ENCODE measurements around the gene UHRF2. TPM values are rescaled to one million over a fixed set of nuclear protein-coding genes. Genes with fewer than 3 reads are reported as not detected.
"Not testable (repeated sequence)": the region's sequence is repeated elsewhere in the genome, so short reads cannot be mapped to it uniquely, and the experiment has no call there.

The UHRF2 gene, protein sequence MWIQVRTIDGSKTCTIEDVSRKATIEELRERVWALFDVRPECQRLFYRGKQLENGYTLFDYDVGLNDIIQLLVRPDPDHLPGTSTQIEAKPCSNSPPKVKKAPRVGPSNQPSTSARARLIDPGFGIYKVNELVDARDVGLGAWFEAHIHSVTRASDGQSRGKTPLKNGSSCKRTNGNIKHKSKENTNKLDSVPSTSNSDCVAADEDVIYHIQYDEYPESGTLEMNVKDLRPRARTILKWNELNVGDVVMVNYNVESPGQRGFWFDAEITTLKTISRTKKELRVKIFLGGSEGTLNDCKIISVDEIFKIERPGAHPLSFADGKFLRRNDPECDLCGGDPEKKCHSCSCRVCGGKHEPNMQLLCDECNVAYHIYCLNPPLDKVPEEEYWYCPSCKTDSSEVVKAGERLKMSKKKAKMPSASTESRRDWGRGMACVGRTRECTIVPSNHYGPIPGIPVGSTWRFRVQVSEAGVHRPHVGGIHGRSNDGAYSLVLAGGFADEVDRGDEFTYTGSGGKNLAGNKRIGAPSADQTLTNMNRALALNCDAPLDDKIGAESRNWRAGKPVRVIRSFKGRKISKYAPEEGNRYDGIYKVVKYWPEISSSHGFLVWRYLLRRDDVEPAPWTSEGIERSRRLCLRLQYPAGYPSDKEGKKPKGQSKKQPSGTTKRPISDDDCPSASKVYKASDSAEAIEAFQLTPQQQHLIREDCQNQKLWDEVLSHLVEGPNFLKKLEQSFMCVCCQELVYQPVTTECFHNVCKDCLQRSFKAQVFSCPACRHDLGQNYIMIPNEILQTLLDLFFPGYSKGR
- 10 to 100 TPM; 23.3 to 34.9 (median 26.2) TPM for total RNA-seq (2021; fragmentation: NEBNext Ultra II Directional; extraction: Animal tissue kit (Norgen Biotek cat#: 25700))
- long read RNA-seq, partial matches to known transcripts = 5 of 11 reads
- long read RNA-seq, other reads (novel, unspliced or antisense) = 5 of 11 reads

DNA sequence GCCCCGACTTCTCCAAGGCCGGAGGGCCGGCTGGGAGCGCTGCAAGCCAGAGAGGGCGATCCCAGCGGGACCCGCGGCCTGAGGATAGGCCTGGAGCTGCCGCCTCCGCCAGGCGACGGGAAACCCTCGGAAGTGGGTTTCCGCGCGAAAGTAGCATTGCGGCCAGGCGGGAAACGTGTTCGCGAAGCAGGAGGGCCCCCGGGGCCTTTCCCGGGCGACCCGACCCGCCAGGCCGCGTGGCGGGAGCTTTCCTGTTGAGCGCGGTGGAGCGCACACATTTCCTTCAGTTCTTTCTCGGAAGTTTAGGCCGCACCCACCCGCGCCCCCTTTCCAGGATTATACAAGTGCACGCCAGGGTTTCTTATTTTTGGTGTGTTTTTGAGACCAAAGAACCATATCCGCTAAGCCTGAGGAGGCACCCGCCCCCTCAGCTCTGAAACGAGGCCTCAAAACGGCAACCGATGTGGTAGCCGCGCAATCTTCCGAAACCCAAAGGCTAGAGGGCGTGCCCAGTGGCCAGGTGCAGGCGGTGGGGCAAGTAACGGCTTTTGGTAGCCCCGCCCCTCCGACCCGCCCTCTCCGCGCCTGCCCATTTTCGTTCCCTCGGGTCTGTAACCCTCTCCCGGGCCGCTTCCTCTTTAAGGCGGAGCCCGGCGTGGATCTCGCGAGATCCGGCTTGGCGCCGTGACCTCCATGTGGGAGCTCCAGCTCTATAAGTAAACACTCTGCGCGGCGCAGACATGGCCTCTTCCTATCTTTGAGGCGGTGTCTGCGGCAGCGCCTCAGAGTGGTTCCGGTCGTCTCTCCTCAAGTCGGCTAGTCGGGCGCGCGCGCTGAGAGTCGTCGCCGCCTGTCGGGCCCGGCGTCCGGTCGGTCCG is at the start of gene UHRF2:
UHRF2 (plus strand) TSS at position 713 of the 878 bp plus-strand sequence. CDS start 292 bp downstream, outside the sequence.
- peaks cover 29% of the 10 kb centered on the region for H3K4me1 Mint-ChIP-seq (ENCODE audit: low read depth)
- DNase-seq = peak; percentile 95
- H3K36me3 Mint-ChIP-seq (ENCODE audit: low read depth) = peaks cover 10% of the 10 kb centered on the region; the same call in 1 of the 2 replicates
- TF ChIP-seq, protein P1, sequence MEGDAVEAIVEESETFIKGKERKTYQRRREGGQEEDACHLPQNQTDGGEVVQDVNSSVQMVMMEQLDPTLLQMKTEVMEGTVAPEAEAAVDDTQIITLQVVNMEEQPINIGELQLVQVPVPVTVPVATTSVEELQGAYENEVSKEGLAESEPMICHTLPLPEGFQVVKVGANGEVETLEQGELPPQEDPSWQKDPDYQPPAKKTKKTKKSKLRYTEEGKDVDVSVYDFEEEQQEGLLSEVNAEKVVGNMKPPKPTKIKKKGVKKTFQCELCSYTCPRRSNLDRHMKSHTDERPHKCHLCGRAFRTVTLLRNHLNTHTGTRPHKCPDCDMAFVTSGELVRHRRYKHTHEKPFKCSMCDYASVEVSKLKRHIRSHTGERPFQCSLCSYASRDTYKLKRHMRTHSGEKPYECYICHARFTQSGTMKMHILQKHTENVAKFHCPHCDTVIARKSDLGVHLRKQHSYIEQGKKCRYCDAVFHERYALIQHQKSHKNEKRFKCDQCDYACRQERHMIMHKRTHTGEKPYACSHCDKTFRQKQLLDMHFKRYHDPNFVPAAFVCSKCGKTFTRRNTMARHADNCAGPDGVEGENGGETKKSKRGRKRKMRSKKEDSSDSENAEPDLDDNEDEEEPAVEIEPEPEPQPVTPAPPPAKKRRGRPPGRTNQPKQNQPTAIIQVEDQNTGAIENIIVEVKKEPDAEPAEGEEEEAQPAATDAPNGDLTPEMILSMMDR (IDR thresholded peaks at IDR 0.05) = no peak; the same call in 1 of the 2 replicates
- H3K27me3 Mint-ChIP-seq (ENCODE audit: insufficient read depth) = peaks cover 8% of the 10 kb centered on the region
- no peaks in the 10 kb centered on the region for H3K9me3 Mint-ChIP-seq
- H3K4me3 Mint-ChIP-seq = peak within 1 kb of the TSS; percentile 90
- peak within 1 kb of the TSS; percentile 69 for H3K27ac Mint-ChIP-seq

DNA sequence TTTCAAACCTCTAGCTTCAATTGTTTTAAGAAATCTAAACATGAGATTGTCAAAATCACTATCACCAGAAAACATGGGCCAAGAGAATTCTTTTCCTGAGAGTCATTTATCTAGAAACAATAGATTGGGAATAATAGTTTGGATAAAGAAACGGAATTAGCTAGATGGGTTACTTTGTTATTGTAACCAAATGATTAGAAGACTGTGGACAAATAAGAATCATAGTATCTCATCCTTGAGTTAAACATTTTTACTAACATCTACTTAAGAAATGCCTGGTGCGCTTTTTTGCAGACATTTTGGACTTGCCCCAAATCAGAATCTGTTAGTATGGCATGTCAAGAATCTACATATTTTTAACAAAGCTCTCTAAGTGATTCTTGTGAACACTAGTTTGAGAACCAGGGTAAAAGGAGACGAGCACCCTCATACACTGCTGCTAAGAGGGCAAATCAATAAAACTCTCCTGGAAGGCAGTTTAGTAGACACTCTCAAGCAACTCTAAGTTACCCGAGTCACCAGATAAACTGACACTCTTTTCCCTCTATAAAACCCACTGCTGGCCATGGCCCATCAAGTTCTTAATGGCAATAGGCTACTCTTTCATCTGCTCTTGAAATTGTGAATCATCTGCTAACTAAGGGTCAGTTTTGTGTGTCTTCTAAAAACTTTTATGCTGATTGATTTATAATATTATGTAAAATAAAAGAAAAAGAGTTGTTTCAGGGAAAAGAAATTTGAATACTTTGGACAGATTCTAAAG is 45.7 kb upstream of the UHRF2 start:
- DNase-seq = peak; percentile 13
- H3K36me3 Mint-ChIP-seq (ENCODE audit: low read depth) = no peaks in the 10 kb centered on the region
- peaks cover 17% of the 10 kb centered on the region for H3K4me1 Mint-ChIP-seq (ENCODE audit: low read depth)
- no peak overlapping the region; the same call in 1 of the 2 replicates for H3K4me3 Mint-ChIP-seq
- peak overlapping the region; percentile 8; the same call in 1 of the 2 replicates for H3K27ac Mint-ChIP-seq
- H3K9me3 Mint-ChIP-seq = no peaks in the 10 kb centered on the region
- H3K27me3 Mint-ChIP-seq (ENCODE audit: insufficient read depth) = peaks cover 6% of the 10 kb centered on the region
- TF ChIP-seq, protein P1 (IDR thresholded peaks at IDR 0.05) = no peak

DNA sequence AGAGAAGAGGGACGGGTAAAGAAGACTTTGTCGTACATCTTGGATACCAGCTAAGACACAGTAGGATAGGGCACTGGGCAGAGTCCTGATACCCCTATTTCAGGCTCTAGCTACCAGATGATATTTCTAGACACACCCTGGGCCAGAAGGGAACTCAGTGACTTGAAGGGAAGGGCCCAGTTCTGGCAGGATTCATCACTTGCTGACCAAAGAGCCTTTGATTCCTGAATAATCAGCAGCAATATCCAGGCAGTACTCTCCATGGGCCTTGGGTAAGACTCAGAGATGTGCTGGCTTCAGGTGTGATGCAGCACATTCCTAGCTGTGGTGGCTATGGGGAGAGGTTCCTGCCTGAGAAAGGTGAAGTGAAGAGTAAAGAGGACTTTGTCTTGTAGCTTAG is 44.2 kb upstream of the UHRF2 start:
- Mint-ChIP-seq H3K36me3 (ENCODE audit: low read depth) (no peaks in the 10 kb centered on the region), H3K27ac (no peak overlapping the region), H3K4me3 (no peak overlapping the region), H3K9me3 (no peaks in the 10 kb centered on the region), H3K27me3 (ENCODE audit: insufficient read depth) (peaks cover 6% of the 10 kb centered on the region), H3K4me1 (ENCODE audit: low read depth) (peaks cover 17% of the 10 kb centered on the region)
- TF ChIP-seq, protein P1 (IDR thresholded peaks at IDR 0.05) = no peak
- no peak for DNase-seq

DNA sequence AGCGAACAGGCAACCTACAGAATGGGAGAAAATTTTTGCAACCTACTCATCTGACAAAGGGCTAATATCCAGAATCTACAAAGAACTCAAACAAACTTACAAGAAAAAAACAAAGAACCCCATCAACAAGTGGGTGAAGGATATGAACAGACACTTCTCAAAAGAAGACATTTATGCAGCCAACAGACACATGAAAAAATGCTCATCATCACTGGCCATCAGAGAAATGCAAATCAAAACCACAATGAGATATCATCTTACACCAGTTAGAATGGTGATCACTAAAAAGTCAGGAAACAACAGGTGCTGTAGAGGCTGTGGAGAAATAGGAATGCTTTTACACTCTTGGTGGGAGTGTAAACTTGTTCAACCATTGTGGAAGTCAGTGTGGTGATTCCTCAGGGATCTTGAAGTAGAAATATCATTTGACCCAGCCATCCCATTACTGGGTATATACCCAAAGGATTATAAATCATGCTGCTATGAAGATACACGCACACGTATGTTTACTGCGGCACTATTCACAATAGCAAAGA is 31.5 kb upstream of the UHRF2 start:
- H3K27me3 Mint-ChIP-seq (ENCODE audit: insufficient read depth) = peaks cover 17% of the 10 kb centered on the region; the same call in 1 of the 2 replicates
- H3K36me3 Mint-ChIP-seq (ENCODE audit: low read depth); H3K4me3 Mint-ChIP-seq; DNase-seq; H3K27ac Mint-ChIP-seq; H3K9me3 Mint-ChIP-seq: not testable (repeated sequence)
- H3K4me1 Mint-ChIP-seq (ENCODE audit: low read depth) = peaks cover 43% of the 10 kb centered on the region

DNA sequence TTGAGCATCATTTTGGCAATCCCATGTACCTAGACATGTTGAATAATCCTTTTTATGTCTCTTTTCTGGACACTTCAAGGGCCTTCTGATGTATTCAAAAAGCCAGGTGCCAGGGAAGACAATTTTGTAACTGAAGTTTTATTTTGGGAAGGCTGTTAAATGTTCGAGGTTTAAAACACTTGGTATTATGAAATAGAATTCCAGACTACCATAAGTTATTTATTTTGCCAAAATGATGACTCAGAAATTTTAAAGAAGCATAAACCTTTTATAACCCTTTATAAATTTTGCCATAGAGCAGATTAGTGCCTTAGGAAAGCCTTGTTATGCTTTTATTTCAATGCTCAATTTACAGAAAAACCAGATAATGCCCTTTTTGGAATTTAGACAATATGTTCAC is 30.3 kb upstream of the UHRF2 start:
- peaks cover 12% of the 10 kb centered on the region; the same call in 1 of the 2 replicates for H3K27me3 Mint-ChIP-seq (ENCODE audit: insufficient read depth)
- peaks cover under 1% of the 10 kb centered on the region; the same call in 1 of the 2 replicates for H3K9me3 Mint-ChIP-seq
- TF ChIP-seq, protein P1 (IDR thresholded peaks at IDR 0.05) = no peak
- DNase-seq = peak; percentile 0
- peaks cover under 1% of the 10 kb centered on the region; the same call in 1 of the 2 replicates for H3K36me3 Mint-ChIP-seq (ENCODE audit: low read depth)
- H3K4me1 Mint-ChIP-seq (ENCODE audit: low read depth) = peaks cover 43% of the 10 kb centered on the region
- H3K4me3 Mint-ChIP-seq = peak overlapping the region; percentile 78; the same call in 1 of the 2 replicates
- H3K27ac Mint-ChIP-seq = peak overlapping the region; percentile 99
